ENCODE measurements around the gene SUCO.
A peak's percentile ranks its signal among the peaks of the same experiment; 100 is the strongest.
"Not testable (repeated sequence)": the region's sequence is repeated elsewhere in the genome, so short reads cannot be mapped to it uniquely, and the experiment has no call there.

Gene SUCO

DNA sequence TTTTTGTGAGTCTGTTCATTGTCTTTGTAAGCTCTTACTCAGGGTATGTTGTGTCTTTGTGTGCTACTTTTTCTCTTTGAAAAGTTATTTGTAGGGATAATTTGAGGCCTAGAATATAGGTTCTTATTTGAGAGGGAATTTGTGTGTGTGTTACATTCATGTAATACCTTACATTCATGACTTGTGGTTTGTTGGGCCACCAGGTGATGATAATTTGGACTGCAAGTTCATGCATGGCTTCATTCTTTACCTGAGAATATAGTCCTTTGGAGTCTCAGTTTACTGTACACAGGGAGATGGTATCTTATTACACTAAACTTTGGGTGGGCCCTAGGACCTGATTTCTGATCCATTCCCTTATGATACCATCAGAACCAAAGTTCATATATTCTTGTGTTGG, 74.2 kb downstream of the SUCO start:
- DNase-seq (ENCODE audit: low spot score), result no peak

DNA sequence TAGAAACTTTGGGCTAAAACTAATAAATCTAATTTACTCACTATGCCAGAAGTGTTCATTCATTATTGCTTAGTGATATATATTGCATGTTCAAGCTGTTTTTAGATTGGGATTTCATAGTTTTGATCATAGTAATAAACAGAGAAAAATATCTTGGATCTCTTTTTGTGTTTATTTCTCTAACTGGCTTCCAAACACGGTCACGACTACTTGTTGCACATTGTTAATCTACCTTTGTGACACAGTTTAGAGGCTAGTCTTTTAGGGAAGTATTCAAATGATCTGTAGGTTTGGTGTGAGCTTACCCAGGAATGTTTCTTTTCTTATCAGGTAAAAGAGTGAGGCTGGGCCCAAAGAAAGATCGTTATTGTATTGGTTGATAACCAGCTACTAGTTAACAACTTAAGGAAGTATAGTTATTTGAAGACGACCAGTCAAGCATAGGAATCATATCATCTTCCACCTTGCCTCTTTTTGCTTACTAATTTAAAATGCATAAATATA, 75.2 kb downstream of the SUCO start:
- no peak for DNase-seq (ENCODE audit: low spot score)

DNA sequence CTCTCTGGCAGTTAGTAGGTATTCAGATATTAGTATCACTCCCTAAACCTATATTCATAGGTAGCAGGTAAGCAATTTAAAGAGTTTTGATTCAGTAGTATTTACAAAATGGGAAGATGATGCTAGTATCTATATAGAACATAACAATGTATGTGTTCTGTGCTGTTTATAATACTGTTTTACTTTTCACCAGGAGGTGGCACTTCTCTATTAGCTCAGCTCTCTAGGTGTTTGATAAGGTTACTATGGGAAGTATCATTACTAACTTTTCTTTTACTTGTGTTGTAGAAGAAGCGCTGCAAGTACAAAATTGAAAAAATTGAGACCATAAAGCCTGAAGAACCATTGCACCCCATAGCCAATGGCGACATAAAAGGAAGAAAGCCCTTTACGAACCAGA, 76.6 kb downstream of the SUCO start:
- DNase-seq (ENCODE audit: low spot score), result no peak

DNA sequence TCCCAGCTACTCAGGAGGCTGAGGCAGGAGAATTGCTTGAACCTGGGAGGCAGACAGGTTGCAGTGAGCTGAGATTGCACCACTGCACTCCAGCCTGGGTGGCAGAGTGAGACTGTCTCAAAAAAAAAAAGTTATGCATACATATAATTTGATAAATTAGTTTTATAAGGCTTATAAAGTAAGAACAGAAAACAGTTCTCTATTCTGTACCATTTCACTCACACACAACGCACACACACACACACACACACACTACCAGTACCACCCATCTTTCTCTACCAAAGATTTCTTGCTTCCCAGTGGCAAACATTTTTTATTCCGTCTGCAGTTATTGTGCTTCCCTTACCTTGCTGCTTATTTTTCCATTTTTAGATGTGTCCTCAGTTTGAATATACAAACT, 79.5 kb downstream of the SUCO start:
- no peak for DNase-seq (ENCODE audit: low spot score)

DNA sequence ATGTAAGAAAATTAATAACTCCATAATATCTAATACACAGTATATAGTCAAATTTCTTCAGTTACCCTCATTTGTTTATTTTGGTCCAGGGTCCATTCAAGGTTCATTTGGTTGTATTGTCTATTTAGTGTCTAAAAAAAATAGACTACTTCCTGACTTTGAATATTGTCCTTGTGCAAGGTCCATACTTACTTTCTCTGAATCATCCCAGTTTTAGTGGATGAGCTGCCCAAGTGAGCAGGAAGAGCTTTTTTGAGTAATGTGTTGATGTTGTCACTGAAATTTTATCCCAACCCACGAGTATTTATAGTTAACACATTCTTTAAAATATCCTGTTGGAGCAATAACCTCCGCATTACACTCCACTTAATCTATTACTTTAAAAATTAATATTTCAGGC, 80.3 kb downstream of the SUCO start:
- no peak for DNase-seq (ENCODE audit: low spot score)

DNA sequence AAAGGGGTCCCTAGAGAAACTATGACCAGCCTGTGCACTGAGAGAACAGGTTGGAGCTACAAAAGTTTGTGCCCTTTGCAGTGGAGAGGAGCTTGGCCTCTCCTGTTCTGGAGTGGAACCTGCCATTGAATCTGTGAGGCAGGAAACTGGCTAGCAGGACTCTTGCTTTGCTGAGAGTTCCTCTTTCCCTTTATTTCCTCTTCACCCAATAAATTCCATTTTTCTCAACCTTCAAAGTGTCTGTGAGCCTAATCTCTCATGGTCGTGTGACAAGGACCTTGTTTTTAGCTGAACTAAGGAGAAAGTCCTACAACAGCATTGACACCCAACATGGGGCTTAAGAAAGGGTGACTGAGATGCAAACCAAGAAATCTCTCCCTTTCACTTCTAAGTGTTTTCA, 83.2 kb downstream of the SUCO start:
- DNase-seq (ENCODE audit: low spot score), result no peak

DNA sequence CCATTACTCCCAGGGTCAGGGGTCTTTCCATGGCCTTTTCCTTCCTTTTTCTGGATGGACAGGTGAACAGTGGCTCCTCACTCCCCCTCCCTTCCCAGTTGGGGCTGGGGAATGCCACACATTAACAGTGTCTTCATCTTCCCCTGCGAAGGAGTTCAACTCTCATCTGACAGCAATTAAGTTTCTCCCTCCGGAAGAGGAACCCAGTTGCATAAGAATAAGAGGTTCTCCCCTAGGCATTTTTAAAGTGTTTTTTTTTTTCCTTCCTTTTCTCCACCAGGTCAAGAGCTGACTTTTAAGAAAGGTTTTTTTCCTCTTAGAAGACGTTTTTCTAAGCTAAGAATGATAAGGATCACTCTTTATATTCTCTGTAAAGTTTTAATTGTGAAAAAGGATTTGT, 83.7 kb downstream of the SUCO start:
- no peak for DNase-seq (ENCODE audit: low spot score)

DNA sequence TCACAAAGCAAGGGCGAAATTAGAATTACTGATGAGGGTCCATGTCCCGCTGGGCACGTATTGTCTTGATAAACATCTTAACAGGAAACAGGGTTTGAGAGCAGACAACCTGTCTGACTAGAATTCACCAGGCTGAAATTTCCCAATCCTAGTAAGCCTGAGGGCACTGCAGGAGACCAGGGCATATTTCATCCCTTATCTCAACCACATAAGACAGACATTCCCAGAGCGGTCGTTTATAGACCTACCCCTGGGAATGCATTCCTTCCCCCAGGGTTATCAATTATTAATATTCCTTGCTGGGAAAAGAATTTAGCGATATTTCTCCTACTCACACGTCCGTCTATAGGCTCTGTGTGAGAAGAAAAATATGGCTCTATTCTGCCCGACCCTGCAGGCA, 87.7 kb downstream of the SUCO start:
- not testable (repeated sequence) for DNase-seq (ENCODE audit: low spot score)

DNA sequence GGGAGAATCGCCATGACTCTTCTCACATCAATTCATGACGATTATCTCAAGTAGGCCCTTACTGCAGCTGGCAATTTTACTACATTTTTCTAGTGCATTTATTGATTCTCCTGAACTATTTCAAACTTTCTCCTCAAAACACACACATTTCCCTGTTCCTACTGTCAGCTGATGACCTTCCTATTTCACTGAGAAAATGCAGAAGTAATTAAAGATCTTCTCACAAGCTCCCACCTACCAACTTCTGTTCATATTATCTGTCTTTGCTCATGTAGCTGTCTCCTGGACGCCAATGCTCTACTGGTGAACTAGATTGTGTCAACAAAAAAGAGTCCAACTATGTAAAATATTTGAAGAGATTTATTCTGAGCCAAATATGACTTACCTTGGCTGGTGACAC, 89.6 kb downstream of the SUCO start:
- DNase-seq (ENCODE audit: low spot score), result no peak

DNA sequence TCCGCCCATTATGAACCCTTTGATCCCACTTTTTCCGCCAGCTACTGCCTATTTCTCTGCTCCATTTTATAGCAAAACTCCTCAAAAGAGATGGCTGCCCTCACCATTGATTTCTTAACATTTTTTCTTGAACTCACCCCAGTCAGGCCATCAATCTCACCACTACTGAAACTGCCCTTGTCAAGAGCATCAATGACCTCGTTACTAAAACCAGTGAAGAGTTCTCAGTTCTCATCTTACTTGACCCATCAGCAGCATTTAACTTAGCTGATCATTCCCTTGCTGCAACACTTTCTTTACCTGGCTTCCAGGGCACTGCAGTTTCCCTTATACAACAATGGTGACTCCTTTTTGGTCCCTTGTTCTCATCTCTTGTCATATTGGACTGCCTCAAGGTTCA, 90.8 kb downstream of the SUCO start:
- no peak for DNase-seq (ENCODE audit: low spot score)

DNA sequence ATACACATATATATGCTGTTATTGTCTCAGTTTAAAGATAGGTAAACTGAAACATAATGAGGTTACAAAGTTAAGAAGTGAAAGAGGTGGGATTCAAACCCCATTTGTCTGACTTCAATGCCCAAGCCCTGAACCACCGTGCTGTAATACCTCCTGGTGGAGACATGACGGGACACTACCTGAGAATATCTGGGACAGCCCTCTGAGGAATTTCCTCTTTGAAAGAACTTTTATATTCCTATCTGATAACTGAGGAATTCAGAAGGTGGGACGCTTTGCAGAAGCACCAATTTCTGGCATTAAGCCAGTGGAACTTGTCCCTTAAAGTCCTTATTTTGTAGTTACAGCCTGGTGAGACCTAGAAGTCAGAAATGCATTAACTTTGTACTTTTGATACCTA, 93.9 kb downstream of the SUCO start:
- no peak for DNase-seq (ENCODE audit: low spot score)

DNA sequence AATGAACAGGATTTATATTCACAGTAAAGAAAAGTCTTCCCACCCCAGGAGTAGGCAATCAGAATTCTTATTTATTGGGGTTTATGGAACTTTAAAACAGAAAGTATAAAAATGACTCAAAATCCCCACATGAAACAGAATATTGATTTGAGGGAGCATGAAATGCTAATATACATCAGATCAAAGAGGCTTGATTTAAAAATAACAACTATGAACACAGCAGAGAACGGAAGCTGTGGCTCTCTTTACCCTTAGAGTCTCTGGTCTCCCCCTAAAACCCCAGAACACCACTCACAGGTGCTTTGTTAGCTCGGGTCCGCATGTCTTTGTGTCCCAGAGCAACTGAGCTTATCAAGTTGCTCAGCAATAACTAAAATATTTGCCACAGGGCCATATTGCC, 94.8 kb downstream of the SUCO start:
- no peak for DNase-seq (ENCODE audit: low spot score)

DNA sequence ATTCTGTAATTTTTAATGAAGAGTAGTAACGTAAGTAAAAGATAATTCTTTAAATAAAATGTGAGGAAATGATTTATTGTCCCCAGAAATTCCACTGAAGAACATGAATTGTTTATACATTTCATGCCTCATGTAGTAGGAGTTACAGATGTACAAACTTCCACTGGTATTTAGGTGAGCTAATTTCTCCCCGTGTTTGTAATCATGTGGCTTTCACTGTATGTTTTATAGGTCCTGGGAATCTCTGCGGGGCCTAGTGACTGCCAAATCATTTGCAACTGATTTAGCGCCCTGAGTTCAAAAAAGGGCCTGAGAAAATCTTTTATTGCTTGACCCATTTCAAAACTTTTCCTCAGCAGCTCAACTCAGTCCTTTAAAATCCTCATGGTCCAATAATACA, 95.5 kb downstream of the SUCO start:
- no peak for DNase-seq (ENCODE audit: low spot score)

DNA sequence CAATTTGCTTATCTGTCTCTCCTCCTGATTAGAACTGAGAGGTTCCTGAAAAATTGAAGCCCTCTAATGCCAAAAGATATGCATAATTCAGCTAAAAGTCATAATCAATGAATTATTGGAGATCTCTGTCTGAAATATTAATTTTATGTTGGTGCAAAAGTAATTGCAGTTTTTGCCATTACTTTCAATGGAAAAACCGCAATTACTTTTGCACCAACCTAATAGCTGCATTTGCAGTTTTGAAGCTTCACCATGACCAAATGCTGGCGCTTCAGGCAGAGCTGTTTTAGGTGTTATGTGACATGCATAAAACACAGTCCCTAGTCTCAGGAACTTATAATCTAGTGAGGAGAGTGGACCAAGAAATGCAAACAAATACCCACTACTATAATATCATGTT, 96.2 kb downstream of the SUCO start:
- DNase-seq (ENCODE audit: low spot score), result no peak

DNA sequence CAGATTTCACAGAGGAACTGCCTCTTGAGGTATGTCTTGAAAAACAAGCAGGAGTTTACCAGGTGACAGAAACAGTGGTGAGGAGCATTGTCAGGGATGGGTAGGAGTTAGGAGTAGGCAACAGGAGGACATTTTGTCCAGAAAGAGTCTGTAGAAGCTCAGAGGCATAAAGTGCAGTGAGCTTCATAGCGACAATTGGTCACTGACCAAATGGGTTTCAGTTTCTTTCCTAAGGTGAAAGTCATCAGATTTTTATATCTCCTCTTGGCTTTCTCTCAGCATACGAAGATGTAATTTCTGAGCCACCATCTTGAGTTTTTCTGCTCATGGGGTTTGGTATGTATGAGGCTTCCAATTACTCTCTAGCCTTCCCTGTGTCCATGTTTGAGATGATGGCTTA, 96.7 kb downstream of the SUCO start:
- DNase-seq (ENCODE audit: low spot score), result no peak

DNA sequence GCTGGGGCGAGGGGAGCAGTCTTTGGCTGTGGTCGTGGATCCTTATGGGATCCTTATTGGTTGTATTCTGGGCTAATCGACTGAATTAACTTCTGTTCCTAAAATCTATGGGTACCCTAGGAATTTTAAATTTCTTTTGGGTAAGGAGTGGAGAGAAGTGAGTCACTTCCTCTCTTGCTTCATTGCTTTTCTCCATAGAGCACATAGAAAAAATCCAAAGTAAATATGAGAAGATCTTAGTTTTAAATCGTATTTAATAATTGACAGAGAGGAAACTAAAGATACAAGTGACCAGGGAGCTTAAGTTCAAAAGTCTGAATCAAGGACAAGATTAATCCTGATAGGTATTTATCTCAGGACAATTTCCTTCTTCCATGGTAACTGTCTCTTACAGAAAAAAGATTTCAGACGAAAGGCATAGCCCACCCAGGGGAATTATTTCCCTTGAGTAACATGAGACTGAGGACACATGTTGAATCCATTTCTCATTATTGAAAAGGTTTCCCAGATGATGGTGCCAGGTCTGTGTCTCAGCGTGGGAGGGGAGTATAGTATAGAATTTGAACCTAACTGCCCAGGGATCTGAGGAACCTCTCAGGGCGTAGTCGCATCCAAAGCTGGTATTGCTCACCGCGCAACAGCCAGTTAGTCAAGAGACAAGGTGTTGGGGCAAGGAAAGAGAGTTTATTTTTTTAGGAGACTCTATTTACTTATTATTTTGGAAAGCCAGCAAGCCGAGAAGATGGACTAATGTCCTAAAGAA, 97.3 kb downstream of the SUCO start:
- DNase-seq (ENCODE audit: low spot score), result no peak

DNA sequence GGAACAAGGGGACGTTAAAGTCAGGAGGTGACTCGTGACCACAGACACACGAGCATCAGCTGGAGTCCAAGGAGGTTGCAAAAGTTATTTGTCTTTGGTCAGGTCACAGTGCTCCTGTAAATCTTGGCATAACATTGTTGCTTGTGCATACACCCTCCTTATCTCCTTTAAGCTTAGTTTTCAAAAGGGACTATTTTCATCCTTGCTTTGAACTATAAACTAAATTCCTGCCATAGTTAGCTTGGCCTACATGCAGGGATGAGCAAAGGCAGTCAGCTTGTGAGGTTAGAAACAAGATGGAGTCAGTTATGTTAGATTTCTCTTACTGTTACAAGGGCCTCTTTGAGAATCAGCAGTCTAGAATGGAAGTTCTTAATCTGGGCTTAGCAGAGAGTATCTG, 97.9 kb downstream of the SUCO start:
- no peak for DNase-seq (ENCODE audit: low spot score)

DNA sequence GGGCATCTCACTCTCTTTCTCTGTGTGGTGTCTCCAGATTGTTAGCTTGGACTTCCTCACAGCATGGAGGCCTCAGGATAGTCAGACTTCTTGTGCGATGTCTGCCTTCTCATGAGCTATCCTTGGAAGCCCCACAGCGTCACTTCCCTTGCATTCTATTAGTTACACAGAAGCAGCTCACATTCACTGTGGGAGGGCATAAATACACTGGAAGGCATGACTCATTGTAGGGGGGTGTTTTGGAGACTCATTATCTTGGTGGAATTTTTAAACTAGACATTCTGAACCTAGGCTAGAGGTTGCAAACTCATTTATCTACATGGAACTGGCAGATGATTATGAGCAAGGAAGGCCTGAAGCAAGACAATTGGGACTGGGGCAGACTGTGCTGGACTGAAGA, 104.6 kb downstream of the SUCO start:
- DNase-seq (ENCODE audit: low spot score), result no peak

DNA sequence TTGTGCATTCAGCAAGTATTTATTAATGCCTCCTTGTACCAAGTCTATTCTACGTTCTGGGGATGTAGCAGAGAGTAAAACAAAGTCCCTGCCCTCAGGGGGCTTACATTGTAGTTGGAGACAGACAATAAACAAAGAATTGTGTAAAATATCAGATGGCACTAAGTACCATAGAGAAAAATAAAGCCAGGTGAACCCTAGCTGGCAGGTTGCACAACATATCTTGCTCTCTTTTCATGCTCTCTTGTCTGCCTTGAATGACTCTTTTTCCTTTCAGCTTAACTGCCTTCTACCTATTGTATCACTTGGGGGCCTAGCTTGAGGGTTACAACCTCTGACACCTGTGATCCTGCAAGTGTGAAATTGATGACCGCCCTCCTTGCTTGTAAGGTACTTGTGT, 105.3 kb downstream of the SUCO start:
- DNase-seq (ENCODE audit: low spot score), result no peak

DNA sequence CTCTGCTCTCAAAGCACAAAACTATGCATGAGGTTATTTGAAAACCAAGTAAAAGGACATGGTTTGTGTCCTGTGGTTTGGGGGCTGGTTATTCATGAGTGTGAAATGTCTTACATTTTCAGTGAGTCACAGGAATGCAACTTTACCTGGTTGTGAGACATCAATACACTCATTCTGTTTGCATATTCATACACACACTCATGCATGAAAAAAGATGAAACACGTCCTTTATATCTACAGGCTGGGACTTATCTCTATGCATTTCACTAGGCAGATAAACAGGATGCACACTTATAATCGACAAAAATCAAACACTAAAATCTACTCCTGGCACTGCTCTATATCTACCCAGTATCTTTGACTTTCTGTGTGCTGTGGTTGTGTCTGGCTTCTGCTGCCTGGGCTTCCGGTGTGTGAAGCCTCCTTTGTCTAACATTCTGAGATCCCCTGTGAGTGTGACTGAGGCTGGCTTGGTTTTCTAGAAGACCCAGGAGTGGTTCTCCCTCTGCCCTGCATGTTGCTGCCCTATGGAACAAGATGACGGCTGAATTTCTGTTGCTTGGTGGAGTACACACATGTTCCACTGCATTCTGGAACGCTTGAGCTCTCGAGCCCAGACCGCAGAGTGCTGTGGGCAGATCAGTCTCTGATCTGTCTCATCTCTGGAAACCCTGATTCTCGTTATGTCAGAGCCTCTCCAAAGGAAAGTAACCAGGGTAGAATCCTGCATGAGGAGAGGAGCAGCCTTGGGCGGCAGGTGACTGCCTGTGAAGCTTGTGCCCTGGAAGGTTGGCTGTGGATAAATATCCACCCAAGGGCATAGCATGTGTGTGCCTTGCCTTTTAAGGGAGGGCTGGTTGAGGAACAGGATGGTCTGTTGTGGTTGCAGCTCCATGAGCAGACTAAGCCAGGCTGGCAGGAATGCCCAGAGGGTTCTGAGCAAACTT, 106.2 kb downstream of the SUCO start:
- peak; percentile 32 for DNase-seq (ENCODE audit: low spot score)

DNA sequence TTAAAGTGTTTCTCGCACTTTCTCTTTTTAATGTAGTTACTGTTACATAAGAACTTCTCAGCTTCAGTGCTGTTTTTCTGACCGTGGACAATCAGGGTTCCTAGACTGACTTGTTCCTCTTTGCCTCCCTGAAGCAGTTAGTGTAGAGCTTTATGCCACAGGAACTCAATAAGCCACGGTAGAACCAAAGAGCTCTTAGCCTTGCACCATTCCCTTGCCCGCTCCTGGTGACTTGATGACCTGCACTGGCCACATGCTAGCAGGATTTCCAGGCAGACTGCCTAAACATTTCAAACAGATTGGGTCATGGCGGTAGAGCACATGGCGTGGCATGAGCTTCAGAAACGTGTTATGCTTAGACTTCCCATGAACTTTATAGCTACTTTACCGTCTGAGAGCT, 107.2 kb downstream of the SUCO start:
- DNase-seq (ENCODE audit: low spot score), result no peak

DNA sequence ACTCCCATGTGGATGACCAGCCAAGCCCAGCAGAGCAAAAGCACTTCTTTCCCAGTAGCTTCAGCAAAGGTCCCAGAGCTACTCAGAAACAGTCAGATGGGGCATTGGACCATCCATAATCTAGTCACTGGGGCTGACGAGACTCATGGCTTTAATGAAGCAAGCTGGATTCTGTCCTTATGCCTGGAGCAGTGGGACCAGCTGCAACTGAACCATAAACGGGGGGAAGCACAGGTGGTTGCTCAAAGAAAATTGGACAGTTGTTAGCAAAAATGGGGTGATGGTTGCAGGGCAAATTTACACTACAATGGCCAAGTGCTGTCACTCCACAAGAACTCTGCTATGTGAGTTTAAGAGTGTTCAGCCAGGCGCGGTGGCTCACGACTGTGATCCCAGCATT, 108.5 kb downstream of the SUCO start:
- DNase-seq (ENCODE audit: low spot score), result no peak

DNA sequence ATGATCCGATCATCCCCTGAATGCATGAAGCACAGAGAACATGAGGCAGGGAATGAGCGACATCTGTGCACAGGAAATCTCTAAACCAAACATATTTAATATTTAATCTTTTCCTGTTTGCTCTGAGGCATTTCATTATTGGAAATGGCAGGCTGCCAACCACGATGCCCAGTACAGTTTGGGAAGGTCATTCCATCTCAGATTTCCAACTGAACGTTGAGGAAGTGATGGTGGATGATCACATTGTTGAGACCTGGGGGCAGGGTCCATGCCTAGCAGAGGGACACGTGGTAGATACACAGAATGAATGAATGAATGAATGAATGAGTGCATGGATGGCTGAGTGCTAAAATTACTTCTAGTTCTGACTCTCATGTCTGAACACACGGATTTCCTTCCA, 110.0 kb downstream of the SUCO start:
- no peak for DNase-seq (ENCODE audit: low spot score)

All from LoVo (cell line).